H9 (cell line): Measurements from ENCODE around the gene EPHA4. TPM values are rescaled to one million over a fixed set of nuclear protein-coding genes. Genes with fewer than 3 reads are reported as not detected.

ENCODE experiments used
- DNase-seq: peaks from one replicate; pipeline ENCODE4 v3.0.0-alpha.2; 2017
- H2AFZ ChIP-seq: one replicate; pipeline ENCODE4 v1.6.1; 2013; ENCODE audit warnings: mild to moderate bottlenecking, low read length, control low read depth, moderate library complexity
- H2AK5ac ChIP-seq: 2 replicates; pipeline ENCODE4 v1.6.1; 2013; ENCODE audit warnings: low read length, control low read depth, mixed read lengths; ENCODE audit not compliant: insufficient read length
- H2BK120ac ChIP-seq: one replicate; pipeline ENCODE4 v1.6.1; 2013; ENCODE audit warnings: low read depth, mild to moderate bottlenecking, low read length, control low read depth, inconsistent platforms; ENCODE audit not compliant: poor library complexity, severe bottlenecking
- H2BK12ac ChIP-seq: 2 replicates; pipeline ENCODE4 v1.6.1; 2013; ENCODE audit warnings: low read length, control low read depth, mixed read lengths, low read depth; ENCODE audit not compliant: insufficient read length
- H2BK15ac ChIP-seq: 2 replicates; pipeline ENCODE4 v1.6.1; 2013; ENCODE audit warnings: low read depth, low read length, control low read depth
- H2BK20ac ChIP-seq: one replicate; pipeline ENCODE4 v1.6.1; 2013; ENCODE audit warnings: low read depth, mild to moderate bottlenecking, low read length, control low read depth, inconsistent platforms; ENCODE audit not compliant: poor library complexity, severe bottlenecking
- H2BK5ac ChIP-seq: 2 replicates; pipeline ENCODE4 v1.6.1; 2013; ENCODE audit warnings: low read length, control low read depth, mixed read lengths; ENCODE audit not compliant: insufficient read length
- H3K14ac ChIP-seq: 2 replicates; pipeline ENCODE4 v1.6.1; 2013; ENCODE audit warnings: low read length, control low read depth; ENCODE audit not compliant: insufficient read depth
- H3K18ac ChIP-seq: 2 replicates; pipeline ENCODE4 v1.6.1; 2013; ENCODE audit warnings: low read depth, mild to moderate bottlenecking, mixed read lengths, low read length, control low read depth; ENCODE audit not compliant: insufficient read length
- H3K23ac ChIP-seq: 2 replicates; pipeline ENCODE4 v1.6.1; 2013; ENCODE audit warnings: low read length, control low read depth, mixed read lengths, low read depth; ENCODE audit not compliant: insufficient read length
- H3K23me2 ChIP-seq: 2 replicates; pipeline ENCODE4 v1.6.1; 2013; ENCODE audit warnings: low read depth, mild to moderate bottlenecking, mixed read lengths, low read length, control low read depth; ENCODE audit not compliant: insufficient read length, poor library complexity, severe bottlenecking
- H3K27ac ChIP-seq: 2 replicates; pipeline ENCODE4 v1.5.1; 2013; ENCODE audit warnings: low read length, control low read depth, mixed read lengths, low read depth; ENCODE audit not compliant: insufficient read length
- H3K27me3 ChIP-seq: 2 replicates; pipeline ENCODE4 v1.6.1; 2013; ENCODE audit warnings: low read length, control low read depth, inconsistent platforms; ENCODE audit not compliant: insufficient read depth
- H3K4ac ChIP-seq: 2 replicates; pipeline ENCODE4 v1.6.1; 2013; ENCODE audit warnings: low read depth, mild to moderate bottlenecking, control low read depth, inconsistent platforms, low read length, moderate library complexity
- H3K4me1 ChIP-seq: 2 replicates; pipeline ENCODE4 v1.6.1; 2013; ENCODE audit warnings: low read length, control low read depth, inconsistent platforms; ENCODE audit not compliant: insufficient read depth
- H3K4me2 ChIP-seq: 2 replicates; pipeline ENCODE4 v1.6.1; 2013; ENCODE audit warnings: low read length, control low read depth, mixed read lengths; ENCODE audit not compliant: insufficient read length, insufficient read depth
- H3K56ac ChIP-seq: 2 replicates; pipeline ENCODE4 v1.6.1; 2013; ENCODE audit warnings: low read depth, mild to moderate bottlenecking, mixed read lengths, low read length, control low read depth; ENCODE audit not compliant: insufficient read length
- H3K79me1 ChIP-seq: 2 replicates; pipeline ENCODE4 v1.6.1; 2013; ENCODE audit warnings: low read depth, mild to moderate bottlenecking, moderate library complexity, low read length, control low read depth, inconsistent platforms; ENCODE audit not compliant: insufficient read depth, poor library complexity, severe bottlenecking
- H3K79me2 ChIP-seq: 2 replicates; pipeline ENCODE4 v1.6.1; 2013; ENCODE audit warnings: low read length, control low read depth, inconsistent platforms; ENCODE audit not compliant: insufficient read depth
- H3K9ac ChIP-seq: 2 replicates; pipeline ENCODE4 v1.6.1; 2013; ENCODE audit warnings: low read length, control low read depth, mixed read lengths; ENCODE audit not compliant: insufficient read length; ENCODE audit errors: extremely low read depth
- H3K9me3 ChIP-seq: one replicate; pipeline ENCODE4 v1.6.1; 2013; ENCODE audit warnings: low read depth, low read length, inconsistent platforms; ENCODE audit not compliant: control insufficient read depth
- H3T11ph ChIP-seq: one replicate; pipeline ENCODE4 v1.6.1; 2013; ENCODE audit warnings: mild to moderate bottlenecking, low read length, control low read depth, inconsistent platforms
- H4K20me1 ChIP-seq: one replicate; pipeline ENCODE4 v1.6.1; 2013; ENCODE audit not compliant: control insufficient read depth, insufficient read length, insufficient read depth
- H4K5ac ChIP-seq: 2 replicates; pipeline ENCODE4 v1.6.1; 2013; ENCODE audit warnings: low read depth, mild to moderate bottlenecking, mixed read lengths, low read length, control low read depth; ENCODE audit not compliant: insufficient read length
- H4K8ac ChIP-seq: replicated peaks from 2 replicates; pipeline ENCODE4 v1.6.1; 2013; ENCODE audit warnings: low read length, control low read depth, mixed read lengths, low read depth; ENCODE audit not compliant: insufficient read length
- H4K91ac ChIP-seq: 2 replicates; pipeline ENCODE4 v1.6.1; 2013; ENCODE audit warnings: low read depth, mild to moderate bottlenecking, moderate library complexity, mixed read lengths, low read length, control low read depth; ENCODE audit not compliant: insufficient read length
- H3K27ac Mint-ChIP-seq, 3 experiments: 2 replicates in 2 of 3; 3 replicates in 1 of 3; pipeline ENCODE4 v1.8.0; 2020 to 2021; ENCODE audit warnings: mixed read lengths in 3 of 3, mild to moderate bottlenecking in 1 of 3, moderate library complexity in 1 of 3
- H3K27me3 Mint-ChIP-seq: 2 replicates; pipeline ENCODE4 v1.8.0; 2021; ENCODE audit warnings: low read depth, mild to moderate bottlenecking, moderate library complexity, mixed read lengths
- H3K36me3 Mint-ChIP-seq, 3 experiments: 2 replicates in 2 of 3; 3 replicates in 1 of 3; pipeline ENCODE4 v1.8.0; 2020 to 2021; ENCODE audit warnings: low read depth in 3 of 3, mixed read lengths in 3 of 3; ENCODE audit not compliant: insufficient read depth in 1 of 3
- H3K4me1 Mint-ChIP-seq, 2 experiments: 2 replicates each; pipeline ENCODE4 v1.8.0; 2020; ENCODE audit warnings: mixed read lengths in 2 of 2
- H3K4me3 Mint-ChIP-seq, 2 experiments: 2 replicates in 1 of 2; 3 replicates in 1 of 2; pipeline ENCODE4 v1.8.0; 2020 to 2021; ENCODE audit warnings: mild to moderate bottlenecking in 2 of 2, mixed read lengths in 2 of 2, moderate library complexity in 1 of 2
- H3K9me3 Mint-ChIP-seq, 2 experiments: 2 replicates in 1 of 2; 3 replicates in 1 of 2; pipeline ENCODE4 v1.8.0; 2020; ENCODE audit warnings: mild to moderate bottlenecking in 2 of 2, mixed read lengths in 2 of 2, moderate library complexity in 1 of 2
- WGBS: extraction: QIAGEN DNeasy Blood & Tissue Kit; methylation state at CpG from one replicate; pipeline ENCODE4 v1.1.7; 2013; ENCODE audit warnings: missing lambda C conversion rate, low lambda C conversion rate, mixed read lengths; ENCODE audit not compliant: insufficient read length; ENCODE audit errors: extremely low coverage; 5-methylcytosine and 5-hydroxymethylcytosine counted together
- total RNA-seq: library from RNA; stranded (reverse); gene quantifications from 2 replicates; pipeline ENCODE4 v1.2.1, GENCODE V29; 2021
- TF ChIP-seq, protein P1 (sequence below): fragments of 200-600 bp; sonication (generic); conservative IDR thresholded peaks from 3 replicates; pipeline ENCODE4 v1.8.0; 2021; ENCODE audit warnings: antibody characterized with exemption, mild to moderate bottlenecking

Gene EPHA4
- total RNA-seq, 1 experiment from 2014 or later, result 25.1 TPM

DNA sequence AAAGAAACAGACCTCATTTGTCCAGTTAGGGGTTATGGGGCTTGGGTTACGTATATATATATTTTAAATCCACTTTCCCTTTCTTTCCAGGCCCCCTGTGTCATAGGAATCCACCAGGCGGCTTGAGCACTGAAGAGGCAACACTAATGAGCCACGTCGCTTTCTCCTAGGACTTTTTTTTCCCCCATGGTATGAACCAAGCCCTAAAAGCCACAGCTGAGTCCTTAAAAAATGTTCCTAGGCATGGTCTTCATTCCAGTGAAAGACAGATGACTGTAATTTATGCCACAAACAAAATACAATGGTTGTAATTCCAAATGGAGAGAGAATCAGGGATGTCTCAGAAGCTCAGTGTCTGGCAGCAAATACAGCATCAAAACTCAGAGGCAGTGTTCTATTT, 146.8 kb downstream of the EPHA4 start:
- no peaks in the 10 kb centered on the region for H3K9me3 Mint-ChIP-seq
- H3K23me2 ChIP-seq, result no peaks in the 10 kb centered on the region
- no peak overlapping the region for H3T11ph ChIP-seq
- no peaks in the 10 kb centered on the region for H3K79me1 ChIP-seq
- no peak overlapping the region for H4K5ac ChIP-seq
- no CpG with 5 or more reads among the region's 4 CpGs for WGBS
- H2BK20ac ChIP-seq, result no peak overlapping the region
- H3K18ac ChIP-seq, result no peak overlapping the region
- no peaks in the 10 kb centered on the region for H3K27me3 Mint-ChIP-seq
- no peaks in the 10 kb centered on the region for H3K4me1 ChIP-seq
- H4K20me1 ChIP-seq, result no peaks in the 10 kb centered on the region
- H2BK12ac ChIP-seq, result no peak overlapping the region
- H3K14ac ChIP-seq, result no peak overlapping the region
- H2BK5ac ChIP-seq, result no peak overlapping the region
- H3K23ac ChIP-seq, result no peak overlapping the region
- peaks cover 9 to 12% of the 10 kb centered on the region in 2 experiments for H3K4me1 Mint-ChIP-seq
- no peaks in the 10 kb centered on the region for H3K27me3 ChIP-seq
- no peak overlapping the region for H3K4me2 ChIP-seq
- H3K4me3 Mint-ChIP-seq, result no peak overlapping the region
- peaks cover 8 to 53% (median 27%) of the 10 kb centered on the region in 3 experiments for H3K36me3 Mint-ChIP-seq
- no peak overlapping the region for H3K56ac ChIP-seq
- H2BK120ac ChIP-seq, result no peak overlapping the region
- DNase-seq, result no peak
- H3K9ac ChIP-seq, result no peak overlapping the region
- TF ChIP-seq, protein P1, sequence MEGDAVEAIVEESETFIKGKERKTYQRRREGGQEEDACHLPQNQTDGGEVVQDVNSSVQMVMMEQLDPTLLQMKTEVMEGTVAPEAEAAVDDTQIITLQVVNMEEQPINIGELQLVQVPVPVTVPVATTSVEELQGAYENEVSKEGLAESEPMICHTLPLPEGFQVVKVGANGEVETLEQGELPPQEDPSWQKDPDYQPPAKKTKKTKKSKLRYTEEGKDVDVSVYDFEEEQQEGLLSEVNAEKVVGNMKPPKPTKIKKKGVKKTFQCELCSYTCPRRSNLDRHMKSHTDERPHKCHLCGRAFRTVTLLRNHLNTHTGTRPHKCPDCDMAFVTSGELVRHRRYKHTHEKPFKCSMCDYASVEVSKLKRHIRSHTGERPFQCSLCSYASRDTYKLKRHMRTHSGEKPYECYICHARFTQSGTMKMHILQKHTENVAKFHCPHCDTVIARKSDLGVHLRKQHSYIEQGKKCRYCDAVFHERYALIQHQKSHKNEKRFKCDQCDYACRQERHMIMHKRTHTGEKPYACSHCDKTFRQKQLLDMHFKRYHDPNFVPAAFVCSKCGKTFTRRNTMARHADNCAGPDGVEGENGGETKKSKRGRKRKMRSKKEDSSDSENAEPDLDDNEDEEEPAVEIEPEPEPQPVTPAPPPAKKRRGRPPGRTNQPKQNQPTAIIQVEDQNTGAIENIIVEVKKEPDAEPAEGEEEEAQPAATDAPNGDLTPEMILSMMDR, result no peak
- H3K79me2 ChIP-seq, result no peaks in the 10 kb centered on the region
- no peak overlapping the region for H4K8ac ChIP-seq
- H2AK5ac ChIP-seq, result no peak overlapping the region
- H4K91ac ChIP-seq, result no peak overlapping the region
- no peak overlapping the region for H2AFZ ChIP-seq
- no peak overlapping the region for H2BK15ac ChIP-seq
- H3K27ac Mint-ChIP-seq, result no peak overlapping the region
- H3K27ac ChIP-seq, result no peak overlapping the region
- H3K4ac ChIP-seq, result no peak overlapping the region
- no peaks in the 10 kb centered on the region for H3K9me3 ChIP-seq
